Dendritic cell treated with granulocyte-macrophage colony-stimulating factor and Interleukin-4, amounts not matched to agents 40 ng/mL and 50 ng/mL, for 4 days (primary cell): ENCODE results near the gene THBS2.

Source experiments
- H3K27ac Mint-ChIP-seq: one replicate; pipeline ENCODE4 v1.8.0; 2022; ENCODE audit warnings: mild to moderate bottlenecking, mixed read lengths
- H3K27me3 Mint-ChIP-seq: one replicate; pipeline ENCODE4 v1.8.0; 2022; ENCODE audit warnings: mild to moderate bottlenecking, mixed read lengths
- H3K36me3 Mint-ChIP-seq: one replicate; pipeline ENCODE4 v1.8.0; 2022; ENCODE audit warnings: low read depth, mixed read lengths
- H3K4me1 Mint-ChIP-seq: one replicate; pipeline ENCODE4 v1.8.0; 2022; ENCODE audit warnings: low read depth, mixed read lengths
- H3K4me3 Mint-ChIP-seq: one replicate; pipeline ENCODE4 v1.8.0; 2022; ENCODE audit warnings: mild to moderate bottlenecking, moderate library complexity, mixed read lengths
- H3K9me3 Mint-ChIP-seq: one replicate; pipeline ENCODE4 v1.8.0; 2022; ENCODE audit warnings: mixed read lengths
- intact Hi-C: fragments of 100-400 bp; cut with micrococcal nuclease; formaldehyde crosslinking; loops from one replicate; pipeline ENCODE4 v1.15.0; 2022

Gene THBS2

DNA sequence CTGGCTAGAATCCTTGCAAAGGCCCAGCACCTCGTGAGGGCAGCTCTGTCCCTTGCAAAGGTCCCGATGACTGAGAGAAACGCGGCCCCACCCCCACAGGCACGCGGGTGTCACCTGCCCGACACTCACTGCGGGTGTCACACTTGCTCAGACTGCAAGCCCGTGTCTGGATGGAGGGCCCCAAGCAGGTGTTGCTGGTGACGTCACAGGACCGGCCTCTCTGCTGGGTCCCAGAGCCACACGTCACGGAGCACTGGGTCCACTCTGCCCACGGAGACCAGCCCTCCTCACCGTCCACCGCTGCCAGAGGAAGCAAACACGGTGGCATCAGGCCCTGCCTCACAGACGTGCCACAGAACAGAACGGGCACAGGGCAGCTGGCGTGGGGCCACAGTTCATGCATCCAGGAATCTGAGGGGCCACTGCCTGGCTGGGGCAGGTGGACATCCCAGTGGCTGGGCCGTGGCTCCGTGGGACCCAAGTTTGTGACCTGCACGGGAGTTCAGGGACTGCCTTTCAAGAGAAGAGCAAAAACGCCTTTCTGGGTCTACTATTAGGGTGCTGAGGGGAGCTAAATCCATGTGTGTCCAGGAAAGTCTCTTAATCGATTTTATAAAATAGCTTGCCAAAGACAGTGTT, 16.0 kb downstream of the THBS2 start:
- intact Hi-C loops = no loop called here
- Mint-ChIP-seq H3K27me3 (peaks cover 2% of the 10 kb centered on the region), H3K4me3 (no peak overlapping the region), H3K4me1 (no peaks in the 10 kb centered on the region), H3K36me3 (no peaks in the 10 kb centered on the region), H3K9me3 (peaks cover 39% of the 10 kb centered on the region), H3K27ac (no peak overlapping the region)

GRCh38 chr6:169236988-169237387, 16.7 kb downstream of the THBS2 start:
- Mint-ChIP-seq H3K4me1 (no peaks in the 10 kb centered on the region), H3K4me3 (no peak overlapping the region), H3K27me3 (peaks cover 2% of the 10 kb centered on the region), H3K9me3 (peaks cover 42% of the 10 kb centered on the region), H3K36me3 (no peaks in the 10 kb centered on the region), H3K27ac (no peak overlapping the region)
- intact Hi-C loops = no loop called here

- Mint-ChIP-seq H3K27me3 (peaks cover 2% of the 10 kb centered on the region), H3K27ac (no peak overlapping the region), H3K9me3 (peaks cover 42% of the 10 kb centered on the region), H3K4me1 (no peaks in the 10 kb centered on the region), H3K4me3 (no peak overlapping the region), H3K36me3 (no peaks in the 10 kb centered on the region)
- intact Hi-C loops = no loop called here
Measured at GRCh38 chr6:169236545-169236944, 17.1 kb downstream of the THBS2 start.

DNA sequence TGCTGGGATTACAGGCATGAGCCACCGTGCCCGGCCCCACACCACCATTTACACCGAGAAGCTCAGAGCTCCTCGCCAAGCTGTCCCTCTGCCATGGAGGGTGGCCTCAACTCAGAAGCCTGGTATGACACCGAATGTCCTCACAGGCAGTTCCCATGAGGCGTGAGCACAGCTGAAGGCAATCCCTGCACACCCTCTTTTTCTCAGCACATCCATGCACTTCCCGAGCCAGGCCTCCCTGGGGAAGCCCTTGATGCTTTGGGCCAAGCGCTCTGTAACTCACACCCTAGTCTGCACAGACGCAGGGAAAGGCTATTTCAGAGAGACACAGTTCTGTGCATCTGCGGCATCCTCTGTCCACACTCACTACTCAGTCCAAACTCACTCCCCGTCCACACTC, 18.4 kb downstream of the THBS2 start:
- peaks cover 2% of the 10 kb centered on the region for H3K27me3 Mint-ChIP-seq
- no peak overlapping the region for H3K4me3 Mint-ChIP-seq
- intact Hi-C loops = no loop called here
- H3K36me3 Mint-ChIP-seq = no peaks in the 10 kb centered on the region
- H3K27ac Mint-ChIP-seq = no peak overlapping the region
- no peaks in the 10 kb centered on the region for H3K4me1 Mint-ChIP-seq
- peaks cover 42% of the 10 kb centered on the region for H3K9me3 Mint-ChIP-seq

- peaks cover 42% of the 10 kb centered on the region for H3K9me3 Mint-ChIP-seq
- H3K27me3 Mint-ChIP-seq = peaks cover 2% of the 10 kb centered on the region
- no peak overlapping the region for H3K4me3 Mint-ChIP-seq
- no peak overlapping the region for H3K27ac Mint-ChIP-seq
- no peaks in the 10 kb centered on the region for H3K4me1 Mint-ChIP-seq
- H3K36me3 Mint-ChIP-seq = no peaks in the 10 kb centered on the region
- intact Hi-C loops = no loop called here
Measured at GRCh38 chr6:169234634-169235033, 19.0 kb downstream of the THBS2 start.

DNA sequence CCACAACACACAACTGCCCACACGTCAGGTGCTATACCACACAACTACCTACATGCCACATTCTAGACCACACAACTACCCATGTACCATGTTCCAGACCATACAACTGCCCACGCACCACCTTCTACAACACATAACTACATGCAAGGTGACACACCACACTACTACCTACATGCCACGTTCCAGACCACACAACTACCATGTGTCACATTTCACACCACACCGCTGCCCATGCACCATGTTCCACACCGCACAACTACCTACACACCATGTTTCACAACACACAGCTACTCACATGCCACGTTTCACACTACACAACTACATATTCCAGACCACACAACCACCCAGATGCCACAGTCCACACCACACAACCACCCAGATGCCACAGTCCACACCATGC, 19.8 kb downstream of the THBS2 start:
- Mint-ChIP-seq H3K4me3 (no peak overlapping the region), H3K27ac (no peak overlapping the region), H3K36me3 (no peaks in the 10 kb centered on the region), H3K27me3 (no peaks in the 10 kb centered on the region), H3K9me3 (peaks cover 42% of the 10 kb centered on the region), H3K4me1 (no peaks in the 10 kb centered on the region)
- intact Hi-C loops = no loop called here

DNA sequence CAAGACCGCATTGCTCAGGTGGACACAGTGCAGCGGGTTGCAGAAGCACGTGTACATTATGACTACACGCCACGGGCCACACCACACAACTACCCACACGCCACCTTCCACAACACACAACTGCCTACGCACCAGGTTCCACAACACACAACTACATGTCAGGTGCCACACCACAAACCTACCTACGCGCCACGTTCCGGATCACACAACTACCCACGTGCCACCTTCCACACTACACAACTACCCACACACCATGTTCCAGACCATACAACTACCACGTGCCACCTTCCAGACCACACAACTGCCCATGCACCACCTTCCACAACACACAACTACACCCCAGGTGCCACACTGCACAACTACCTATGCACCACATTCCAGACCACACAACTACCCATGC, 20.5 kb downstream of the THBS2 start:
- Mint-ChIP-seq H3K4me1 (no peaks in the 10 kb centered on the region), H3K9me3 (peaks cover 42% of the 10 kb centered on the region), H3K36me3 (no peaks in the 10 kb centered on the region), H3K27ac (no peak overlapping the region), H3K27me3 (no peaks in the 10 kb centered on the region), H3K4me3 (no peak overlapping the region)
- intact Hi-C loops = no loop called here

DNA sequence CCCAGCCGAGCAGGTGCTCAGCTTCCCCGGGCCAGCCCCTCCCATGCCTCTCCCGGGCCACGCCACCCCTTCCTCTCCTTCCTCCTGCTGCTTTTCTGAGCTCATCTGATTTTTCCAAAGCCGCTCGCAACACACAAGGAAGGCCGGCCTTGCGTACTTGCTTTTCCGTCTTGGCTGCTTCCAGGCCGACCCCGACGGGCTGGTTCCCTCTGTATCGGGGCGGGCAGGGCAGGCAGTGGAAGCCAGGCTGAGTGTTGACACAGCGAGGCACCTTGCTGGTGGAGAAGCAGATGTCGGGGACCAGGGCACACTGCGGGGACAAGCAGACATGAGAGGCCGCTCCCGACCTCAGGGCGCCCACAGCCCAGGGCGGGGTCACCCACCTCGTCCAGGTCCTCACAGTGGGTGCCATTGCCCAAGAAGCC, 21.1 kb downstream of the THBS2 start:
- no peaks in the 10 kb centered on the region for H3K4me1 Mint-ChIP-seq
- no peaks in the 10 kb centered on the region for H3K36me3 Mint-ChIP-seq
- H3K4me3 Mint-ChIP-seq = no peak overlapping the region
- no peaks in the 10 kb centered on the region for H3K27me3 Mint-ChIP-seq
- intact Hi-C loops = no loop called here
- H3K27ac Mint-ChIP-seq = no peak overlapping the region
- H3K9me3 Mint-ChIP-seq = peaks cover 42% of the 10 kb centered on the region

GRCh38 chr6:169231790-169232506, 21.7 kb downstream of the THBS2 start:
- intact Hi-C loops = no loop called here
- H3K4me3 Mint-ChIP-seq = no peak overlapping the region
- H3K4me1 Mint-ChIP-seq = no peaks in the 10 kb centered on the region

DNA sequence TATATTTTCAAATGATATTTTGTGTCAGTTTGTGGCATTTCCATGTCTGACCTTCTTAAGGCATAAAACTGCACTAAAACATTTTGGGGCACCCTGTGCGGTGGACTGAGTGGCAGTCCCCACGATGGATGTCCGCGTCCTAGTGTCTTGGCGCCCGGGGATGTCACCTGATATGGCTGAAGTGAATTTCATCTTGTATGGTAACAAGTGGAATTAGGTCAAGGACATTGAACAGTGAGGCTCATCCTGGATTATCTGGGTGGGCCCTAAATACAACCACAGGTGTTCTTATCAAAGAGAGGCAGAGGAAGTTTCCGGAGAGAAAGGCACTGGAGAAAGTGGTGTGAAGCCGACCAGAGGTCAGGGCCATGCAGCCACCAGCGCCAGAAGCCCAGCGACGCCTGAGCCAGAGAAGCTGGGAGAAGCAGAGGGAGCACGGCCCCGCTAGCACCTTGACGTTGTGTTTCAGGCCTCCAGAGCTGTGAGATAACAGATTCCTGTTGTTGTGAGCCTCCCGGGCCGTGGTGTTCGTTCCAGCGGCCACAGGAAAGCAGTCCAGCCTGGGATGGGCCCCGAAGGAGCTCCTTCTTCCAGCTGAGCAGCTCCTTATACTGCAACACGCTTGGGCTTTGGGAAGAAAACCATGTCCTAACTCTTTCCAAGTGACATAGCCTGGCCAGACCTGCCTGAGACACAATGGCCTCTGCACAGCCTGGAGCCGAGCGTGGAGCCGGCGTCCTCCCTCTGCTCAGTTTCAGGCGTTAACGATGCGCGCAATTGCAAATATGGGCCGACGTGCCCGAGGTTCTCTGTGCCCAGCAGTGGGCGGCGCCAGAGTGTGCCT, 22.5 kb downstream of the THBS2 start:
- peaks cover 35% of the 10 kb centered on the region for H3K9me3 Mint-ChIP-seq
- H3K27ac Mint-ChIP-seq = no peak overlapping the region
- intact Hi-C loops = no loop called here
- H3K36me3 Mint-ChIP-seq = no peaks in the 10 kb centered on the region
- no peaks in the 10 kb centered on the region for H3K27me3 Mint-ChIP-seq
- H3K4me3 Mint-ChIP-seq = no peak overlapping the region
- no peaks in the 10 kb centered on the region for H3K4me1 Mint-ChIP-seq

More at GRCh38 chr6:169231790-169232506, 21.7 kb downstream of the THBS2 start:
- H3K9me3 Mint-ChIP-seq = peaks cover 42% of the 10 kb centered on the region
- H3K27me3 Mint-ChIP-seq = no peaks in the 10 kb centered on the region
- H3K36me3 Mint-ChIP-seq = no peaks in the 10 kb centered on the region
- no peak overlapping the region for H3K27ac Mint-ChIP-seq

GRCh38 chr6:169230322-169230665, 23.4 kb downstream of the THBS2 start:
- no peaks in the 10 kb centered on the region for H3K27me3 Mint-ChIP-seq
- intact Hi-C loops = no loop called here
- peaks cover 34% of the 10 kb centered on the region for H3K9me3 Mint-ChIP-seq
- H3K36me3 Mint-ChIP-seq = no peaks in the 10 kb centered on the region
- H3K4me1 Mint-ChIP-seq = no peaks in the 10 kb centered on the region
- H3K4me3 Mint-ChIP-seq = no peak overlapping the region
- H3K27ac Mint-ChIP-seq = no peak overlapping the region

GRCh38 chr6:169229615-169230321, 23.9 kb downstream of the THBS2 start:
- H3K36me3 Mint-ChIP-seq = no peaks in the 10 kb centered on the region
- H3K27me3 Mint-ChIP-seq = no peaks in the 10 kb centered on the region
- no peak overlapping the region for H3K27ac Mint-ChIP-seq
- no peaks in the 10 kb centered on the region for H3K4me1 Mint-ChIP-seq
- H3K9me3 Mint-ChIP-seq = peaks cover 37% of the 10 kb centered on the region
- H3K4me3 Mint-ChIP-seq = no peak overlapping the region
- intact Hi-C loops = no loop called here

DNA sequence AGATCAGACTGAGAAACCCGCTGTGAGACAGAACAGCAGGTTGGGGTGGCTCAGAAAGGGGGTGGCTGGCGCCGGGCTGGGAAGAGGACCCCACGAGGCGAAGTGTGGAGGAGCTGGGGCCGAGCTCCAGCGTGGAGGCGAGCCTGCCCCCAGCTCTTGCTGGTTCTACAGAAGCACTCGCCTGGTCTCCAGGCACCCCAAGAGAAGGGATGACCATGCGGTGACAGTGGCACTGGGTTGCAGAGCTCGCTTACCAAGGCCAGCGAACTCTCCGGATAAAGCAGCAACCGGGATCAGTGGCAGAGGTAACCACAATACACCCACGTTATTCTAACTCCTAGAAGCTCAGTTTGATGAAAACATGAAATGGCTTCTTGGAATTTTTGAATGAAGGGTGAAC, 26.5 kb downstream of the THBS2 start:
- no peaks in the 10 kb centered on the region for H3K27me3 Mint-ChIP-seq
- H3K27ac Mint-ChIP-seq = no peak overlapping the region
- no peaks in the 10 kb centered on the region for H3K4me1 Mint-ChIP-seq
- intact Hi-C loops = no loop called here
- peaks cover 20% of the 10 kb centered on the region for H3K9me3 Mint-ChIP-seq
- no peaks in the 10 kb centered on the region for H3K36me3 Mint-ChIP-seq
- no peak overlapping the region for H3K4me3 Mint-ChIP-seq

DNA sequence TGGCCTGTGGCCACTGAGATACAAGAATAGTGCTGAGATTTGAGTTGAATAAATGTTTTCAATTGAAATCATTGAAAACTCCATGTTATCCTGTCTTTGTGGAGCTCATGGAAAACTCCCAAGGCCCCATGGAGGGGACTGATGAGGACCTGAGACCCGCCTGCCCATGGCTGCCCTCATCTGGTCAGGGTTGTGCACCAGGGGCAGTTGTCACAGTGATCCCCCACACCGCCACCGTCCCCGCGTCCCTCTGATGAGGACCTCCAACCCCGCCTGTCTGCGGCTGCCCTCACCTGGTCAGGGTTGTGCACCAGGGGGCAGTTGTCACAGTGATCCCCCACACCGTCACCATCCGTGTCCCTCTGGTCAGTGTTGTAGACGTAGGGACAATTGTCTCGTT, 27.8 kb downstream of the THBS2 start:
- no peak overlapping the region for H3K4me3 Mint-ChIP-seq
- peaks cover 20% of the 10 kb centered on the region for H3K9me3 Mint-ChIP-seq
- no peaks in the 10 kb centered on the region for H3K36me3 Mint-ChIP-seq
- no peaks in the 10 kb centered on the region for H3K27me3 Mint-ChIP-seq
- intact Hi-C loops = no loop called here
- H3K27ac Mint-ChIP-seq = no peak overlapping the region
- H3K4me1 Mint-ChIP-seq = no peaks in the 10 kb centered on the region
